Raji (cell line): Measurements from ENCODE around the gene ALDH3B2.

Experiments
- POLR2A ChIP-seq: IDR thresholded peaks from 2 replicates; pipeline ENCODE4 v1.6.1; 2011; ENCODE audit warnings: low read depth, low read length, control low read depth; ENCODE audit not compliant: insufficient read depth

ALDH3B2 gene

GRCh38 chr11:67645521-67646461, 28.6 kb downstream of the ALDH3B2 start:
- no peak for TF ChIP-seq POLR2A

GRCh38 chr11:67644472-67645418, 29.7 kb downstream of the ALDH3B2 start:
- TF ChIP-seq POLR2A = 0 out of 2 replicates have a peak, but pooled peaks have one; percentile 14

- TF ChIP-seq POLR2A = no peak
Observed at GRCh38 chr11:67644042-67644441, 30.4 kb downstream of the ALDH3B2 start.

- no peak for TF ChIP-seq POLR2A
Observed at GRCh38 chr11:67642173-67643120, 32.0 kb downstream of the ALDH3B2 start.

- TF ChIP-seq POLR2A = no peak
Observed at GRCh38 chr11:67641338-67642172, 32.9 kb downstream of the ALDH3B2 start.

- TF ChIP-seq POLR2A = no peak
Observed at GRCh38 chr11:67640758-67641337, 33.6 kb downstream of the ALDH3B2 start.

GRCh38 chr11:67640021-67640757, 34.2 kb downstream of the ALDH3B2 start:
- no peak for TF ChIP-seq POLR2A

GRCh38 chr11:67639438-67639859, 35.0 kb downstream of the ALDH3B2 start, which contains the start of gene TBX10:
Gene TBX10, minus strand, starts transcription at chr11:67639763. Its CDS starts 291 bp downstream, at chr11:67639472.
- no peak for TF ChIP-seq POLR2A

- no peak for TF ChIP-seq POLR2A
Observed at GRCh38 chr11:67638535-67639437, 35.6 kb downstream of the ALDH3B2 start.

- TF ChIP-seq POLR2A = no peak
Observed at GRCh38 chr11:67636962-67637361, 37.5 kb downstream of the ALDH3B2 start.

- TF ChIP-seq POLR2A = no peak
Observed at GRCh38 chr11:67635231-67635521, 39.2 kb downstream of the ALDH3B2 start.

- no peak for TF ChIP-seq POLR2A
Observed at GRCh38 chr11:67634366-67635230, 39.8 kb downstream of the ALDH3B2 start.
